Spinal cord (tissue), 10 donors: Measurements from ENCODE around the gene TSPAN2. TPM values are rescaled to one million over a fixed set of nuclear protein-coding genes. Genes with fewer than 3 reads are reported as not detected.

ENCODE experiments used
- DNase-seq, 6 donors: peaks; one replicate each; pipeline versions ENCODE4 v3.0.0 to v3.0.0-alpha.2; 2013 to 2015; ENCODE audit warnings: low spot score in 6 of 6, low read depth in 4 of 6
- H3K27ac ChIP-seq: one replicate; pipeline ENCODE4 v1.5.1; 2013; ENCODE audit warnings: low read depth, low read length, control low read depth
- H3K27me3 ChIP-seq: one replicate; pipeline ENCODE4 v1.6.1; 2013; ENCODE audit warnings: low read length; ENCODE audit not compliant: control insufficient read depth, insufficient read depth
- H3K36me3 ChIP-seq: one replicate; pipeline ENCODE4 v1.6.1; 2013; ENCODE audit warnings: low read length; ENCODE audit not compliant: control insufficient read depth, insufficient read depth
- H3K4me1 ChIP-seq: one replicate; pipeline ENCODE4 v1.6.1; 2013; ENCODE audit warnings: low read length; ENCODE audit not compliant: control insufficient read depth, insufficient read depth
- H3K4me3 ChIP-seq: one replicate; pipeline ENCODE4 v1.5.1; 2013; ENCODE audit warnings: low read depth, low read length, control low read depth
- H3K9me3 ChIP-seq: one replicate; pipeline ENCODE4 v1.6.1; 2013; ENCODE audit warnings: low read length; ENCODE audit not compliant: control insufficient read depth, insufficient read depth
- WGBS: methylation state at CpG from one replicate; pipeline ENCODE4 v1.1.5; 2013; ENCODE audit warnings: missing lambda C conversion rate; ENCODE audit not compliant: insufficient coverage; 5-methylcytosine and 5-hydroxymethylcytosine counted together
- polyA plus RNA-seq, 2 donors: library from polyadenylated mRNA; unstranded; fragments of 120-200 nt; gene quantifications; one replicate each; pipeline ENCODE4 v1.2.1, GENCODE V29; 2013; ENCODE audit not compliant: insufficient read length in 2 of 2
- total RNA-seq, 2 donors: library from RNA; depleted of rRNA in 1 of 2; stranded (reverse); fragments of 120-200 nt in 1 of 2; fragments of >200 nt in 1 of 2; gene quantifications; one replicate each; pipeline versions ENCODE4 v1.2.3 to v1.2.4, GENCODE V29; 2013 to 2014
- donor health status: healthy.

TSPAN2 gene
- total and polyA plus RNA-seq, 4 donors, result 8.9 to 29.0 (median 28.7) TPM

DNA sequence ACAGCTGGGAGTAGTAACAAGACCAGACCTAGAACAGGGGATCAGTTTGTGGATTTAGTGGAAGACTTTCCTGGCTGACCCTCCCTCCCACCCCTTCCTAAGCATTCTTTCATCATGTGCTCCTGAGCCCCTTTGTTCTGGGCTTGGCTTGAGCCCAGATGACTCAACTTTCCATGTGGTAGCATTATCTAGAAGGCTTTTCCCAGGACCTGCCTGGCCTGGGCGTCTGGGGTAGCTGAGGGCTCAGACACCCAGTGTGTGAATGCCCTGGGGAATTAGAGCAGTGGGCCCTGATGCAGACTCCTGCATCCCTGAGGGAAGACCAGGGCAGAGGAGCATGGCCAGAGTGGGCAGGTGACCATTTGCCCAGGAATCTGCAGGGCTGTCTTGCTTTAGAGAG lies 44.1 kb upstream of the TSPAN2 start:
- no peak for DNase-seq
- Histone ChIP-seq H3K27ac (no peak overlapping the region), H3K4me1 (no peaks in the 10 kb centered on the region), H3K9me3 (no peaks in the 10 kb centered on the region), H3K4me3 (no peak overlapping the region), H3K36me3 (no peaks in the 10 kb centered on the region), H3K27me3 (peaks cover 2% of the 10 kb centered on the region)
- 41% methylated on average over 1 of the region's 1 CpG for WGBS

- WGBS, result 100% methylated on average over 2 of the region's 2 CpGs
- no peaks in the 10 kb centered on the region for H3K4me1 ChIP-seq
- DNase-seq, result no peak
- H3K27me3 ChIP-seq, result no peaks in the 10 kb centered on the region
- H3K9me3 ChIP-seq, result no peaks in the 10 kb centered on the region
- H3K4me3 ChIP-seq, result no peak overlapping the region
- H3K36me3 ChIP-seq, result no peaks in the 10 kb centered on the region
- H3K27ac ChIP-seq, result no peak overlapping the region
Measured at GRCh38 chr1:115130786-115131185, 41.5 kb upstream of the TSPAN2 start.

DNA sequence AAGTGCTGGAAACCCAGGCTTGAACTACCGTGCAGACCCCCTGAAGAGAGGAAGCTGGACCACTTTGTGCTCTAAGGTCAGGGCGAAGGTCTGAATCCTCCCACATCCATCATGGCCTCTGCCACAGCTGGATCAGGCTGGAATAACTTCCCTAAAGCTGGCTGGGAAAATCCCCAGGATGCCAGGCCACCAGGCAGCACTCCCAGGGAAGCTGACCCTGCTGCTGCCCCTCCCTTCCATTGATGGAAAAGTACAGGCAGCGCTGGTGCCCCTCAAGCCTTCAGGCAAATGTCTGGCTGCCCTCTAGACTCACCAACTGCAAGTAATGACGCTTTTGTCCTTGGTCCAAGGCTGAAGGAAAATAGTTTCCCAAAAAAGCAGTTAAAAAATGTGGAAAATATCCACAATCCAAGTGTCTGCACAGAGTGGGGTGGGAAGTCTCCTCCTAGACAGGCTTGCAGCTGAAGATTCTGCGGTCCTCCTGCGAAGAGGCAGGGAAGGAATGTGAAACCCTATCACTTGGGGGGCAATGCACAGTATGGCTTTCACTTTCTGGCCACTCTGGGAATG lies 39.9 kb upstream of the TSPAN2 start:
- Histone ChIP-seq H3K27ac (no peak overlapping the region), H3K27me3 (no peaks in the 10 kb centered on the region), H3K36me3 (no peaks in the 10 kb centered on the region), H3K9me3 (no peaks in the 10 kb centered on the region), H3K4me3 (no peak overlapping the region), H3K4me1 (no peaks in the 10 kb centered on the region)
- 88% methylated on average over 5 of the region's 6 CpGs for WGBS
- DNase-seq, result no peak

DNA sequence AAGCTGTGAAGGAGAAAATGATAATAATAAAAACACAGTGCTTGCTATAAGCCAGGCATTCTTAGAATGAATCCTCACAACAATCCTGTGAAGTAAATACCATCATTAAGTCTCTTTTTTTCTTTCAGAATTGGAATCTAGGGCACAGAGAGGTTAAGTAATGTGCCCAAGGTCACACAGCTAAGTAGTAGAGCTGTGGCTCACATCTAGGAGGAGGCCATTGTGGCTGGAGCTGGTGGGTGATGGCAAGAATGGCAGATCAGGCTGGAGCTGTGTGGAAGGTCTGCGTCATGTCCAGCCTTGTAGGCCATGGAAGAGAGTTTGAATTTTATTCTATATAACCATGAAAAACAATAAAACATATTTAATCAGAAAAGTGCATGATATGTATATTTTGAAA lies 38.2 kb upstream of the TSPAN2 start:
- Histone ChIP-seq H3K4me1 (no peaks in the 10 kb centered on the region), H3K36me3 (no peaks in the 10 kb centered on the region), H3K27me3 (no peaks in the 10 kb centered on the region), H3K9me3 (no peaks in the 10 kb centered on the region), H3K4me3 (no peak overlapping the region), H3K27ac (no peak overlapping the region)
- WGBS, result no CpG with 5 or more reads among the region's 1 CpG
- no peak for DNase-seq

DNA sequence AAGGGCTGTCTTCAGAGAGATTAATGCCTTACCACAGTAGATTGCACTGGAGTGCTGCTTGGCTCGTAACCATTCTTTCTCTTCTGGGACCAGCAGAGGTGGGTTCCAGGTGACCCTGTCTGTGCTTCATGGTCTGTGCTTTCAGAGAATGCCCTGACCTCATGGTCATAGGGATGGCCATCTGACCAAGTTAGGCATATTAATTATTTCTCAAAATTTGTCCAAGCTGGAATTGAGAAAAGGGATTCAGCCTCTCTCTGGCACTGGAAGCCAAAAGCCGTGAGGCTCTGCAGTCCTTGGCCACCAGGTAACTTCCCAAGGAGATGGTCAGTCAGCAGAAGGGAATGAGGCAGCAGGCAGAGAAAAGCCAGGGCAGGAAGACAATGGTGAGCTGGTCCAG lies 37.2 kb upstream of the TSPAN2 start:
- Histone ChIP-seq H3K27me3 (no peaks in the 10 kb centered on the region), H3K4me3 (no peak overlapping the region), H3K36me3 (no peaks in the 10 kb centered on the region), H3K27ac (no peak overlapping the region), H3K4me1 (no peaks in the 10 kb centered on the region), H3K9me3 (no peaks in the 10 kb centered on the region)
- DNase-seq, result no peak
- WGBS, result 93% methylated on average over 2 of the region's 2 CpGs

DNA sequence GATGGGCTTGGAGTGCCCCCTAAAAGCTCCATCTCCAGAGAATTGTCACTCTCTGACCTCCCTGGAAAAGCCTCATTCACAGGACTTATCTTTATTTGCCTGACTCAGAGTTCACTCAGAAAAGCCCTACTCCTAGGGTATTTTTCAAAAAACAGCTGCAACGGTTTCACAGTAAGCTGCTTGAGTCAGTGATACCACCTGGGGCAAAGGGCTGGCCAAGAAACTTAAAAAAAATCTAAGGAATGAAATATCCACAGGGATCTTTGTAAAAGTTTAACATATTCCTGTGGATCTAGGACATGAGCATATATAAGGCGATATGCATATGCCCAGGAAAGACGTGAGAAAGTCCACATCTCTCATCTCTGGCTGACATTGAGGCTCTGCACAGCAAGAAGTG lies 33.8 kb upstream of the TSPAN2 start:
- H3K4me1 ChIP-seq, result no peaks in the 10 kb centered on the region
- no peak overlapping the region for H3K4me3 ChIP-seq
- H3K9me3 ChIP-seq, result peaks cover 5% of the 10 kb centered on the region
- no peaks in the 10 kb centered on the region for H3K36me3 ChIP-seq
- no peaks in the 10 kb centered on the region for H3K27me3 ChIP-seq
- 74% methylated on average over 3 of the region's 3 CpGs for WGBS
- DNase-seq, result no peak
- H3K27ac ChIP-seq, result no peak overlapping the region

DNA sequence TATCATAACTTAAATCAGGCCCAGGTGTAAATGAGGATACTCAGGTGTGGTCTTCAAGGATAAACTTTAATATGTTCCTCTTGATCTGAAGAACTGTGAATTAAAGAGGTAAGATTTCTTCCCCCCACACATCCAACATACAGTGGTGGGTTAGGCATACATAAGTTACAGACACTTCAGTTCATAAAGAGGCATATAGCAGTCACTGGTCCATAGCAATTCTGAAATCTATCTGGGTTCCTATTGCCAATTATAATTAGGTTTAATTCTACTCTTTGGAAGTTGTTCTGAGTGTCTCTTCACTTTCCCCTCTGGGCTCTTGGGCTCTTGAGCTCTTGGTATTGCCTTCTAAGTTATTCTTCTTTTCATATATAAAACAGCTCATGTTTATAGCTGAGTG lies 32.5 kb upstream of the TSPAN2 start:
- no peak for DNase-seq
- Histone ChIP-seq H3K27me3 (no peaks in the 10 kb centered on the region), H3K27ac (no peak overlapping the region), H3K4me3 (no peak overlapping the region), H3K9me3 (peaks cover 5% of the 10 kb centered on the region), H3K4me1 (no peaks in the 10 kb centered on the region), H3K36me3 (no peaks in the 10 kb centered on the region)

- no peak for DNase-seq
- Histone ChIP-seq H3K9me3 (peaks cover 5% of the 10 kb centered on the region), H3K4me1 (no peaks in the 10 kb centered on the region), H3K36me3 (no peaks in the 10 kb centered on the region), H3K4me3 (no peak overlapping the region), H3K27me3 (no peaks in the 10 kb centered on the region), H3K27ac (no peak overlapping the region)
- WGBS, result no CpG with 5 or more reads among the region's 2 CpGs
Measured at GRCh38 chr1:115120296-115120695, 31.0 kb upstream of the TSPAN2 start.

- 100% methylated on average over 2 of the region's 4 CpGs for WGBS
- no peaks in the 10 kb centered on the region for H3K27me3 ChIP-seq
- H3K4me3 ChIP-seq, result no peak overlapping the region
Measured at GRCh38 chr1:115118611-115119010, 29.3 kb upstream of the TSPAN2 start.

GRCh38 chr1:115118086-115118485 lies 28.8 kb upstream of the TSPAN2 start:
- H3K27ac ChIP-seq, result no peak overlapping the region
- H3K4me3 ChIP-seq, result no peak overlapping the region
- H3K36me3 ChIP-seq, result no peaks in the 10 kb centered on the region
- H3K9me3 ChIP-seq, result peaks cover 5% of the 10 kb centered on the region
- no peaks in the 10 kb centered on the region for H3K27me3 ChIP-seq
- no peak for DNase-seq
- H3K4me1 ChIP-seq, result peaks cover 5% of the 10 kb centered on the region

More at GRCh38 chr1:115118611-115119010, 29.3 kb upstream of the TSPAN2 start:
- peaks cover 4% of the 10 kb centered on the region for H3K4me1 ChIP-seq
- DNase-seq, result no peak
- no peaks in the 10 kb centered on the region for H3K36me3 ChIP-seq
- peaks cover 5% of the 10 kb centered on the region for H3K9me3 ChIP-seq
- H3K27ac ChIP-seq, result no peak overlapping the region
